Epithelial cell of proximal tubule (primary cell): ENCODE results near the gene RAD9A. TPM values are rescaled to one million over a fixed set of nuclear protein-coding genes. Genes with fewer than 3 reads are reported as not detected.

Source experiments
- DNase-seq: peaks from one replicate; pipeline ENCODE4 v3.0.0-alpha.2; 2011; ENCODE audit warnings: low read depth
- H3K4me3 ChIP-seq: 2 replicates; pipeline ENCODE4 v1.5.1; 2011; ENCODE audit warnings: low read depth, mild to moderate bottlenecking, low read length
- CTCF ChIP-seq: conservative IDR thresholded peaks from 2 replicates; pipeline ENCODE4 v1.5.1; 2012; ENCODE audit warnings: low read depth, mild to moderate bottlenecking, low read length
- total RNA-seq: library from RNA; depleted of rRNA; stranded (reverse); fragments of >200 nt; gene quantifications from 2 replicates; pipeline ENCODE4 v1.2.3, GENCODE V29; 2015

The RAD9A gene
- total RNA-seq, 1 donor from 2014 or later, result 20.9 TPM

- H3K4me3 ChIP-seq, result no peak overlapping the region
- DNase-seq, result no peak
- TF ChIP-seq CTCF, result no peak
Observed at GRCh38 chr11:67393990-67394389, 2.2 kb downstream of the RAD9A start.

GRCh38 chr11:67395555-67396258, 3.9 kb downstream of the RAD9A start:
- TF ChIP-seq CTCF, result no peak

GRCh38 chr11:67396259-67396581, 4.4 kb downstream of the RAD9A start:
- DNase-seq, result no peak
- H3K4me3 ChIP-seq, result no peak overlapping the region
- no peak for TF ChIP-seq CTCF

More at GRCh38 chr11:67395555-67396258, 3.9 kb downstream of the RAD9A start:
- DNase-seq, result no peak
- no peak overlapping the region for H3K4me3 ChIP-seq

GRCh38 chr11:67396587-67397389, 5.0 kb downstream of the RAD9A start:
- DNase-seq, result no peak
- H3K4me3 ChIP-seq, result no peak overlapping the region
- no peak for TF ChIP-seq CTCF

GRCh38 chr11:67397536-67397935, 5.8 kb downstream of the RAD9A start:
- TF ChIP-seq CTCF, result no peak
- no peak for DNase-seq
- no peak overlapping the region for H3K4me3 ChIP-seq

- no peak for DNase-seq
- no peak for TF ChIP-seq CTCF
- no peak overlapping the region for H3K4me3 ChIP-seq
Observed at GRCh38 chr11:67397986-67398660, 6.3 kb downstream of the RAD9A start.
